Activated CD8-positive, alpha-beta memory T cell treated with anti-CD3 and anti-CD28 coated beads for 24 hours (primary cell): ENCODE results near the gene EPHA6.
"Not testable (repeated sequence)": the region's sequence is repeated elsewhere in the genome, so short reads cannot be mapped to it uniquely, and the experiment has no call there.

ENCODE experiments used
- DNase-seq: peaks from one replicate; pipeline ENCODE4 v3.0.0-alpha.2; 2020

EPHA6 gene

DNA sequence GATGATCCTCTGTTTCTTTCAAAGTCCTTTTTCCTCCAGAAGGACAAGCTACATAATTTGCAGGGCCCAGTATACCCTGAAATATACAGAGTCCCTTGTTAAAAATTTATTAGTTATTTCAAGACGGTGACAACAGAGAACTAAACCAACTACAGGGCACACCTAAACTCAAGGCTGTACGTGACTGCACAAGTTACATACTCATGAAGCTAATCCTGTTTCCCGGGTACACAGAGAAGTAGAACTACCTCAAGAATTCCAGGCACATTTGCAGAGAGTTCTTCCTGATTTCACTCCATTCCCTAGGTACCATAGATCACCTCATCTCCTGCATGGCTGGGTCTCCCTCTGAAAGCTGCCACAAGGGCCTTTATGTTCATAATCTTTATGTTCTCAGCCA is 670.8 kb downstream of the EPHA6 start:
- no peak for DNase-seq

DNA sequence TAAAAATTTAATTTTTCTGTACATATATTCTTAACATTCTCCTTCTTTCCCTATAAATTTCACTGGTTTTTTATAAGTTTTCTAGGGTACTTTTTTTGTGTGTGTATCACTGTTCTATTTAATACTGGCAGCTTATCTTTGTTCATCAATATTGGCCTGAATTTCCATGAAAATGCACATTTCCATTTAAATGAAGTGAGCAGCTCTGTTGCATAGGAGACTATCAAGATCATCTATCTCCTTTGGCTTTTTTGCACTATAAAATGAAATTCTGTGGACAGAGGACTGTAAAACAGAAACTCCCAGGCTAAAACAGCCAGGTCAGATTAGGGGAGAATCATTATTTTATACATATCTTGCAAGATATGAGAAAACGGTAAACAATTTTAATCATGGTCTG is 673.2 kb downstream of the EPHA6 start:
- DNase-seq: no peak

DNA sequence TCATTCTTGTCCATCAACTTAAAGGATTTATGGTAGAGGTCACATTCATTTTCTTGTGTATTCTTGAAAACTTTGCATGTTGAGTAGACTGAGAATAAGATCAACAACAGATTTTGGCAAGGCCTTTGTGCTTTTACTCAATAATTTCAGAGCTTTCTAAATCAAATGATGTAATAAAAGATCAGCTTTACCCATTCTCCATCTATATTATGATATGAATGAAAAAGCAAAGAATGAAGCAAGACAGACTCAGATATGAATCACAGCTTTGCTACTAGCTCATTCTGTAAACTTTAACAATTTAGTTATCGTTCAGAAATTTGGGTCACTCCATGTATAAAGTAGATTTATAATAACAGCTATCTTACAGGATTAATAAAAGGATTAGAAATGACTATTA is 674.3 kb downstream of the EPHA6 start:
- DNase-seq: no peak

DNA sequence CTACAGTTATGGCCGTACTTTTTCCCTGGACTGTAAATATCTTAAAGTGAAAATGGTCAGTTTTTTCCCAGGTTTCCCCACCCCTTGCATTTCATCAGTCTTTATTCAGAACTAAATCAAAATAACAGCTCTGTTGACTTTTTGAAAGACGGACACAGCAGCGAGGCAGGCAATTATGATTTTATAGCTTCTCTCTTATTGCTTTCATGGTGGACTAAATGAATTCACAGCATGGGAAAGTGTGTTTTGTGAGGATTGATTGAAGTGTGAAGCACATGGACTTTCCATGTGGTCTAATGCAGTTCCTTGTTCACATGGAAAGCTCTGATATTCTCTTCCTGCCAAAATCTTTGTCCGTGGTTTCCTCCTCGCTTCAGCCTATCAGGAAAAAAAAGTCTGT is 681.5 kb downstream of the EPHA6 start:
- DNase-seq: no peak

DNA sequence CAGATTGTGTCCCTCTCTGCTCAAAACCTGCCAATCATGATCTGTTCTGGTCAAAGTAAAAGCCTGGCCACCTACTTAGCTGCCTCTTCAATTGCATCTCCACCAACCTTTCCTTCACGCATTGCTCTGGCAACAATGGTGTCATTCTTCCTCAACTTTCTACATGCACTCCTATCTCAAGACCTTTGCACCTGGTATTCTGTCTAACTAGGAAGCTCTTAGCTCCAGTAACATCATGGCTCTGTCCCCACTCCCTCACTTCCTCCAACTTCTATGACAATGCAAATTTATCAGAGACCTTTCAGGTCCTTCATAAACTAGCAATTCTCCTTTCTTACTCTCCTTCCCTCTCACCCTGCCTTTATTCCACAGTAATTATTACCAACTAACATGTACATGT is 682.7 kb downstream of the EPHA6 start:
- DNase-seq: no peak

DNA sequence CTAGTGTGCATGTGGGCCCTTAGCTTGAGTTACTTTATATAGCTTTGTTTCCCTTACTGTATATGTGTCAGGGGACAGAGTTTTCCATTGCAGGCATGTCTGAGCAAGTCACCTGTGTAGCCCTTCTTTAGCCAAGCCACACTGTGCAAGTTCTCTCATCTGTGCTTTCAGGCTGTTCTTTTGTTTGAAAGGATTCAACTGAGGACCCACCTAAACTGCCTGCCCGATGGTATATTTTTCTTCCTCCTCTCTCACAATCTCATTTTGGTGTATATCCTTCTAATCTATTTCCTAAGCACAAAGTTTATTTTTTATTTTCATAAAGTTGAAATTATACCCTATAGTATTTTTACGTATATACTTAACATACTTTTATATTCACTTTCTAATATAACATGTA is 690.1 kb downstream of the EPHA6 start:
- no peak for DNase-seq

DNA sequence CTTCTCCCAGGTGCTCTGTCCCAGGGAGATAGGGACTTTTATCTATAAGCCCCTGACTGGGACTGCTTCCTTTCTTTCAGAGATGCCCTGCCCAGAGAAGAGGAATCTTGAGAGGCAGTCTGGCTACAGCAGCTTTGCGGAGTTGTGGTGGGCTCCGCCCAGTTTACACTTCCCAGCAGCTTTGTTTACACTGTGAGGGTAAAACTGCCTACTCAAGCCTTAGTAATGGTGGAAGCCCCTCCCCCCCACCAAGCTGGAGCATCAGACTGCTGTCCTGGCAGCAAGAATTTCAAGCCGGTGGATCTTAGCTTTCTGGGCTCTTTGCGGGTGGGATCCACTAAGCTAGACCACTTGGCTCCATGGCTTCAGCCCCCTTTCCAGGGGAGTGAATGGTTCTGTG is 696.4 kb downstream of the EPHA6 start:
- DNase-seq: no peak

DNA sequence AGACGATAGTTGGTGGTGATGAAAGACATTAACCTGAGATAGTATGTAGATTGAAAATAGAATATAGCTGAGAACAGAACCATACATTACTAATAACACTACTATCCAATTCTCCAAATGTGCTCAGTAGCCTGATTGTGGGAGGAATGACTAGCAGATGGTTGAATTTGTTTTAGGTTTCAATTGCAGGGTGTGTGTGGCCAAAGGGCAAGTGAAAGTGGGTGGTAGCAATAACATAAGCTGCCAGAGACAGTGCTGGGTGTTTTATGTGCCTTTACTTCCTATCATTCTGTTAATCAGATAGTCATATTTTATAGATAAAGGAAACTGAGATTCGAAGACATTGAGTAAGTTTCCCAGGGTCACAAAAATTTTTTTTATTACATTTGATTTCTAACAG is 700.7 kb downstream of the EPHA6 start:
- no peak for DNase-seq

DNA sequence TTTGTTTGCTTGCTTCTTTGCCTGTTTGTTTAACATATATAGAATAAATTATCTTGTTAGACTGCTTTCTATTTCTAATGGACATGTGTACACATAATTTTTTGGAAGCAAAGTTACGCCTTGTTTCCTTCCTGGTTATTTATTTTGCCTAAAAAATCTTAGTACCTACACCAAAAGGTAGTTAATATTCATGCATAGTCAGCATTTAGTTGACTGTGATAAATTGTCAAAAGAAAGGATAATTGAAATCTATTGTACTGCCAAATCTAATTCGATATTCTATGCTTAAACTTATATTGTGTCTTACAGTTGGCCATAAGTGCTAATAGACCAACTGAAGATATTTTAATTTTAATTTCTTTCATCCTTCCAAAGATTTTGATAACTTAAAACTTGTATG is 716.3 kb downstream of the EPHA6 start:
- no peak for DNase-seq

DNA sequence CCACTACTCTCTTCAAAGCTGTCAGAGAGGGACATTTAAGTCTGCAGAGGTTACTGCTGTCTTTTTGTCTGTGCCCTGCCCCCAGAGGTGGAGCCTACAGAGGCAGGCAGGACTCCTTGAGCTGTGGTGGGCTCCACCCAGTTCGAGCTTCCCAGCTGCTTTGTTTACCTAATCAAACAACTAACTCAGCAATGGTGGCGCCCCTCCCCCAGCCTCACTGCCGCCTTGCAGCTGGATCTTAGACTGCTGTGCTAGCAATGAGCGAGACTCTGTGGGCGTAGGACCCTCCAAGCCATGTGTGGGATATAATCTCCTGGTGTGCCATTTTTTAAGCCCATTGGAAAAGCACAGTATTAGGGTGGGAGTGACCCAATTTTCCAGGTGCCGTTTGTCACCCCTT is 733.2 kb downstream of the EPHA6 start:
- DNase-seq: not testable (repeated sequence)

DNA sequence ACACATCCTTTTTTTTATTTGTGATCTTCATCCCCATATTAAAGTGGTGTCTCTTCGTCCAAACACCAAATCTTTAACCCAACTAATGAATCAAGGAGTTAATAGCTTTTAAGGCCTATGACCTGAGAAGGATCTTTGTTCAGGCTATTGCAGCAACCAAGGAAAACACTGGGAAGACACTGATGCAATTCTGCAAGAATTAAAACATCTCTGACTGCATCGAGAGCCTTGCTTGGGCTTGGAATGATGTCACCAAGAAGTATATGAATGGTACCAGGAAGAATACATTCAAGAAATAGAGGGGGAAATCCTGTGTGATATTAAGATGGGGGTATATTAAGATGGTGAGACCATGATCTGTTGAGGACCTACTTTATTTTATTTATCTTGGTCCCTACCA is 736.0 kb downstream of the EPHA6 start:
- no peak for DNase-seq

DNA sequence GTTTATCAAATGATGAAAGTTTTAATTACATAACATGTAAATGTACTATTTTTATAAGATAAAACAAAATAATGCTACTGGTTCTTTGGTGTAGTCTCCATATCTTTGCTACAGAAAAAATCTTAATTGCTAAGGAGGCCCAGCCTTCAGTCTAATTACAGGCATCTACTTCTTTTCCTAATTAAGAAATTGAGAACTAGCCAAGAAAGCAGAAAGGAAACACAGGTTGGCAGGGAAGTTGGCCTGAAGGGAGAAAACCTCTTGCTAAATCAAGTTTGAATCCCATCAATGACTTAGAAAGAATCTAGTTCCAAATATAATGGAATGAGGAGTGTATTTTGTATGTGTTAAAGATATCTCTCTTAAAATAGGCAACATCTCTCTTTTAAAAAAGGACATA is 737.8 kb downstream of the EPHA6 start:
- DNase-seq: no peak

DNA sequence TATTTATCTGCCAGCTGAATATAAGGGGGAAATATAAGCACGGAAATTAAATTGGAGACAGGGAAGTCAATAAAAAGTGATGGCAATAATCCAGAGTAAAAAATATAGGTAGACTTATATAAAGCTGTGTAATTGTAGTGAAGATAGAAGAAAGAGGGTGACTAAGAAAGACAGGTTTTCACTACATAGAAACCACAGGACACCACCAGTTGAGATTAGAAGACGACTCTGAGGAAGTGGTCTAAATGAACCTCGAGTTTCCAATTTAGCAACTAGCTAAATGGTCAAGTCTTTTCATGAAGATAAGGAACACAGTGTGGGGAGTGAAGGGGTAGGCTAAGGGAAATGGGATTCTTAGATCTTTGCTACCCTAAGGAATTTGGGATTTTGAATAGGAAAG is 761.3 kb downstream of the EPHA6 start:
- DNase-seq: no peak

DNA sequence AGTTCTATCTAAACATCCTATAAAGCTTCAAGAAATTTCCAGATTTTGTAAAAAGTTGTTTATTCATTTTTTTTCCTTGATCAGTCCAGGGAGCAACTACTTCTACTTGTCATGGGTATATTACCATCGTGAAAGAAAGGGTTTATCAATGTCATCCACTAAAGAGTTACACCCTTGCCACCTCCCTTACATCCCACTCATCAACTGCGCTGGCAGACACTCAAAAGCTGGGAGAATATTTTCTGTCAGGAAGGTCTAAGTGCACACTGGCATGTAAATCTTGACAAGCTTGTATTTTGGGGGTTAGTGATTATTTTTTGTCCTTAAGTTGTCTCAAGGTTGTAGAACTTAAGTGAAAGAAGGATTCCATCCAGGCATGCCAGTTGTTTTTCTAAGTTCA is 761.8 kb downstream of the EPHA6 start:
- no peak for DNase-seq

DNA sequence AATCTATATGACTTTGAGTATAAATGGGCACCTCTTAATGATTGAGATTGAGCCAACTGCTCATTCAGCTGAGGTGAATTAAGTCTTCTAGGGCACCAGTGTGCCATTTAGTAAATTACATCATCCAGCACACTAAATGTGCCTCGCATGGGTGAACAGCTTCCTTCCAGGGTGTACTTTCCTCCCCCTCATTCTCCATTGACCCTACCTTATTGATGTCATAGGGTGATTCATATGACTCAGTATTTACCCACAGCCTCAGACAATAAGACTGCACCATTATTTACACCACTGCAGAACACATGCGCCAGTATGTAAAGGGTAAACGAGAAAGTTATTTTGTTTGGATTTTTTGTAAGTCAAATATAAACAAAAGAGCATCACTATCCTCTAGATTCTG is 765.0 kb downstream of the EPHA6 start:
- no peak for DNase-seq

DNA sequence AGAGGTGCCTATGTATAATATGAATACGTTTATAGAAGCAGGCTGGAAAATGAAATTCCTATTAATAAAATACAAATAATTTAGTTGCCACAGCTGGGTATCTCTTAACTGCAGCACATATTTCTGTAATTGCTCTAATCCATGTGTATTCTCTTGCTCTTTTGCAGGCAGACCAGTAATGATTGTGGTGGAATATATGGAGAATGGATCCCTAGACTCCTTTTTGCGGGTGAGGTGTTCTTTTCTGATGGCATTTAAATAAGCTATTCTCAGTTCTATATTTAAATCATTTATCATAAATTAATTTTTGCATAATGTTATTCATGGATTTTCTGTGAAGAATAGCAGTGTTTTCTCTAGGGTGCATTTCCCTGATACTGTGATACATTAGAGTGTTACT is 796.2 kb downstream of the EPHA6 start:
- DNase-seq: no peak

DNA sequence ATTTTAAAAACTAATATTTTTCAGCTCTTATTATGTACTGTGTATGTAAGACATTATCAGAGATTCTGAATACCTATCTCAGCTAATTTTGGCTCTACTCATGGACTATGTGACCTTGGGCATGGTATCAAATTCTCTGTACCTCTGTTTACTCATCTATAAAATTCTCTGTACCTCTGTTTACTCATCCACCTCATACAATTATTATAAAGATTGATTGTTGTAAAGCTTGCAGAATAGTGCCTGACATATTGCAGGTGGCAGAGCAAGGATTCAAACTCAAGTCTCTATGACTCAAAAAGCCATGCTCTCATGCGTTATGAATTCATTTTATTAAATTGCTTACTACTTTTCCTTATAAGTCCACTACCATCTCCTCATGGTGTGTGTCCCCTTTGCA is 798.2 kb downstream of the EPHA6 start:
- no peak for DNase-seq

DNA sequence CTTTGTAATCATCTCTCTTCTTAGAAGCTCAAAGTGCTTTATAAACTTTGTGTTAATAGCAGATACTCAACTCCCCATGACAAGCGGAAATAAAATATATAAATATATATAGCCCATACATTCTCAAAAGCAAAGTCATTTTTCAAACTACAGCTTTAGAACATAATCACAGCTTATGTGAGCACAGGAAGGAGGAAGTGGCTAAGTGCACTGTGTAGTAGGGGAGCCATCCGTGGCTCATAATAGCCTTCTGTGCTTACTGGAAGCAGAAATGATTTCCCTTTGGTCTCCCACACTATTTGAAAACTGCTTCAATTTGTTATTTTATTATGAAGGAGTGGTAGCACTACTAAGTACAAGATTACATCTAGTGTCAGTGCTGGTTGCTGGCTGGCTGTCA is 798.7 kb downstream of the EPHA6 start:
- no peak for DNase-seq

DNA sequence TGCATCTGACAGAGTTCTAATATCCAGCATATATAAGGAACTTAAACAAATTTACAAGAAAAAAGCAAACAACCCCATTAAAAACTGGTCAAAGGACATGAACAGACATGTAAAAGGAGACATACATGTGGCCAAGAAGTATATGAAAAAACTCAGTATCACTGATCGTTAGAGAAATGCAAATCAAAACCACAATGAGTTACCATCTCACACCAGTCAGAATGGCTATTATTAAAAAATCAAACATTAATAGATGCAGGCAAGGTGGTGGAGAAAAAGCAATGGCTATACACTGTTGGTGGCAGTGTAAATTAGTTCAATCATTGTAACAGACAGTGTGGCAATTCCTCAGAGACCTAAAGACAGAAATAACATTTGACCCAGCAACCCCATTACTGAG is 806.1 kb downstream of the EPHA6 start:
- not testable (repeated sequence) for DNase-seq

DNA sequence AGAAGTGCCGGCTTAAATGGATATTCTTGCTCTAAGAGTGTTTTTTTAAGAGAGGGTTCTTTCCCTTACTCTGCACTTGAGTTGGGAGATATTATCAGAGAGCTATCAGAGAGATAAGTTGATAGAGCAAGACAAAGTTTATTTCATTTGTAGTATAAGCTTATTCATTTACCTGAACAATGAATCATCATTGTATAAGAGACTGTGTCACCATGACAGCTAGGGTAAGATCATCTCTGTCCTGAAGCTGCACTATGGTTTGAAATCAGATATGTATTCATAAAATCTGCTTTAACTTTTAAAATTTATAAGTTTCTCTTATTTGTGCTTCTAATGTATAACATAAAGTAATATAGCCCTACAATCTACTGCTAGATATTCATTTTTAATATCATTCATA is 822.1 kb downstream of the EPHA6 start:
- DNase-seq: no peak

DNA sequence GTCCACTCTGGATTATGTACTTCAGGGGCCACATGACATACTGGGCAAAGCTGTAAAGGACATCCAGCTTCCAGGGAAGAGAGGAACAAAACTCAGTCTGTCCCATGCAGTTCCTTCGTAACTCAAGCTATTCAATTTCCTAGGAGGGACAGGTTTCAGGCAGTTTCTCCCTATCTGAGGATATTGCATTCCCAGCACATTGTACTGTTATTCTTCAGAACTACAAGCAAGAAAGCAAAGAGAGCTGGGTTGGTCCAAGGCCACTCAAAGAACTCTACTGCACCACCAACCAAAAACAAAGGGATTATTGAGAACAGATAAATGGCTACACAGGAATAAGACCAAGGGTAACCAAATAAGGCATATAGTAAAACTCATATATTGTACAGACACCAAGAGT is 832.5 kb downstream of the EPHA6 start:
- DNase-seq: no peak

DNA sequence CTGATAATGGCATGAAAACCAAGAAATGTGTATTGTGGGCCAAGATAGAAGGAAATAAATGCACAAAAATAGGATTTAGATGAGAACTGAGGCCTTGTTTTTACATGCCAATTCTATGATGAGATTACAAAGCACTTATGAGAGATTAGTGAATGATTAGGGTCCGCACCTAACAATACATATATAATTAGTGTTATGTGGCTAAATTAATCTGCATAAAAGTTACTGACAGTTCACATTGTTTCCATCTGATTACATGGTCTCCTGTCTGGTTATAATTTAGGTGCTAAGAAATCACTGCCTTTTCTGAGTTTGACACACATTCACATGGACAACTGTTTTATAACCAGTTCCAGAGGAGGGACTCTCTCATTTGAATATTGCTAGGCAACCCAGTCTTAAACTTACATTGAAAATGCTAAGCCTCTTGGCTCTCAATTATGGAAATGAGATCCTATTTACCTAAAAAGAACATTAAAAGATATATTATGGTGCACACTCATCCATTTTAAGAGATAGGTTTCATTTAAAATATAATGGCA is 833.1 kb downstream of the EPHA6 start:
- no peak for DNase-seq

DNA sequence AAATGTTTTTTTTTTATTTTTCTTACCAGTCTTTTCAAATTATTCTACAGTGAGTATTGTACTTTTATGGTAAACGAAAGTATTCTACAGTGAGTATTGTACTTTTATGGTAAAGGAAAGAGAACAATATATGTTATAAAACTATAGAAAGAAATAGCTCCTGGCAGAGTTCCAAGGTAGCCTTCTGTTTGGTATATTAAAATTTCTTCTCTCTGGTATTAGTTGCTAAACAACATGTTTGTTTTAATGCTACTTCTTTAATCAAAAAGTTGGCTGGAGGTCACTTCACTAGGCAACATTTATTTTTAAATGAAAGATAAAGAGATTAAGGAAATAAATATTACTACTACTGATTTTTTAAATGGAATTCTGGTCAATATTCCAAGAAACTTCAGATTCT is 841.6 kb downstream of the EPHA6 start:
- no peak for DNase-seq

DNA sequence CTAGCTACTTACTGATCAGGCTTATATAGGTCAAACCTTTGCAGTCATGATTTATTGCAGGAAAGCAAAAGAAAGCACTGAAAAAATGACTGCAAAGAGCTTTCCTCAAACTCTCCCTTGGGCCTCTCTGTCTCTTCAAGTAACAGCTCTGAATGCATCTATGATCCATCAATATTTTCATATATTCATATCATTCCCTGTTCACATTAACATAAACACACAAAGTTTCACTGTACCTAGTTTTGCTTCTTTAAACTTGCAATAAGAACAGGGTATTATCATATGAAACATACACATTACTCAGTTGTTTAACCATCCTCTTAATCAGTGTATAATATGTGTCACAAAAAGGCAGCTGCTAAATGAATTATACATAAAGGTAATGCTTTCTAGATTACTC is 842.2 kb downstream of the EPHA6 start:
- DNase-seq: no peak

DNA sequence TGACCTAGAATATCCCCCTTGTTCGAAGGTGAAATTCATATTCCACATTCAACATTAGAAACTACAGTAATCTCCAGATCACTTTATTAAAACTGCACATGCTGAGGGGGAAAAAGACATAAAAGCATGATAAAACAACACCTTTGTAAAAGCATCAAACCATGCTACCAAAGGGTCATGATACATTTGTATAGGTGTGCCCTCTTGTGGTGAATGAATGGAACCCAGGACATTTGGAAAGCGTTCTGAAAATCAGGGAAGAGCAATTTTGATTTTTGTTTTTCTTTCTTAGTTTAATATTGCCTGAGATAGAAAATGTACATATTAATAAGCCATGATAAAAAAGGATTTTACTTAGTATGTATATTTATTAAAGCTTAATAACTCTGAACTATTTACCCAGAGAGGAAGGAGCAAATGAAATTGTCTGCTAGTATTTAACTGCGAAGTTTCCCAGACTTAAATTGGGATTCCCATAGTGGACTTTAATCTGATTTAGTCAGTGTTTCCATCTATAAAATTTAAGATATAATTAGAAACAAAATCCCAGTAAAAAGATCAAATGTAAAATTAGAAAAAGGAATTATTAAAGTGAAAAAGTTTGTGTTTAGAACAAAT is 844.4 kb downstream of the EPHA6 start:
- DNase-seq: no peak

DNA sequence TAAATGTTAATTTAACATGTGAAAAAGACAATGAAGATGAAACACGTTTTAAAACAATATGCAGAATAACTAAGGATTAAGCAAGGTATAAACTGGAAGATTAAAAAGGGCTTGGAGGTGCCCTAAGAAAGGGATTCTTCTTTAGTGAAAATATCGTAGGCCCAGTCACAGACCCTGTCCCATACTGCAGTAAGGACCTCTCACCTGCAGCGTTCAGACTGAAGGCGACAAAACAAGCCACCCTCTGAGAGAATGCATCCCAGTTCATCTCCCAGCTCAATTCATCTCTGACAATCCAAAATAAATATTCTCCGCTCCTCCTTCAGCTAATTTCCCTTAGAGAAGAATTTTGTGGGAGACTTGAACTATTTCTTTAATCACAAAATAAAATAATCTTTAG is 847.9 kb downstream of the EPHA6 start:
- no peak for DNase-seq
